ENCODE measurements around the gene GBA2.
A peak's percentile ranks its signal among the peaks of the same experiment; 100 is the strongest.

The GBA2 gene

DNA sequence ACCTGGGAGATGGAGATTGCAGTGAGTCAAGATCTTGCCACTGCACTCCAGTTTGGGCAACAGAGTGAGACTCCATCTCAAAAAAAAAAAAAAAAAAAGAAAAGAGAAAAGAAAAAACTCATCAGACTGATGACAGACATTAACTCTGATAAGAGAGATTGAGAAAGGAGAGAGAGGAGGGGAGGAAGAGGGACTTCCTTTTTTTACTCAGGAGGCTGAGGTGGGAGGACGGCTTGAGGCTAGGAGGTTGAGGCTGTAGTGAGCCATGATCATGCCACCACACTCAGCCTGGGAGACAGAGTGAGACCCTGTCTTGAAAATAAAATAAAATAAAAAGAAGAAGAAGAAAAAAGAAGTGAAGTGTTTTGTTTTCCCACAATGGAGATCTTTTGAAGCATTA is 14.8 kb upstream of the GBA2 start:
- DNase-seq = no peak

- DNase-seq = no peak
Observed at GRCh38 chr9:35763181-35763580, 14.2 kb upstream of the GBA2 start.

GRCh38 chr9:35760651-35761050 is 11.6 kb upstream of the GBA2 start:
- DNase-seq = no peak

DNA sequence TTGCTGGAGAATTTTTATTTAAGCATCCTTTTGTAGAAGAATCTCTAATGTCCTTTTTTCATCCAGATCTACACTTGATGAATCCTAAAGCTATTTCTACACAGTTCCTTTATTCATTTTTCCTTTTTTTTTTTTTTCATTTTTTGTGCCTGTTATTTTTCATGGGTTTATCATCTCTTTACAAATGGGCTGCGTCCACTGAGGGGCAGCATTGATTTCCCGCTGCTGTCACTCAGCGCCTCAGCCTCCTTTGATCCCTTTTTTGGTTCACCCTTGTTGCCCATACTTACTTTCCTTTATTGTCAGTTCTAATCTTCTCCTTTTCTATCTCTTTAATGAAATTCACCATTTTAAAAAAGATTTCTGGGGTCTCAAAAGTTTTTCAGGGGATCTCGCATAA is 10.8 kb upstream of the GBA2 start:
- no peak for DNase-seq

- DNase-seq = no peak
Observed at GRCh38 chr9:35758475-35759050, 9.5 kb upstream of the GBA2 start.

DNA sequence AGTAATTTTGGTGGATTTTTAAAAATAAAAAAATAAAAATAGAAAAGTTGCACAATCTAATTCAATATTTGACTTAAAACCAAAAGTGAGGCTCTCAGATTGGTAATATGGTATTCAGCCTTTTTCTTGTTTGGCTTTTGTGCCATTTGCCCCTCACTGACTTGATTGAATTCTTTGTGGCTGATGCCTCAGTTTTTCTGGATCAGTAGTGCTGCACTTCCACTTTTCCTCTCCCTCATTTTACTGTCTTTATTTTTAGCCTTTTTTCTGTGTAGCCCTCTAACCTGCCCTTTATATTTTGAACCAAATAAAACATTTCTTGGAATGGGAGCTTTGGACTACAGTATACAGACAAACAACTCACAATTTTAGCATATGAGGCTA is 8.9 kb upstream of the GBA2 start:
- no peak for DNase-seq

DNA sequence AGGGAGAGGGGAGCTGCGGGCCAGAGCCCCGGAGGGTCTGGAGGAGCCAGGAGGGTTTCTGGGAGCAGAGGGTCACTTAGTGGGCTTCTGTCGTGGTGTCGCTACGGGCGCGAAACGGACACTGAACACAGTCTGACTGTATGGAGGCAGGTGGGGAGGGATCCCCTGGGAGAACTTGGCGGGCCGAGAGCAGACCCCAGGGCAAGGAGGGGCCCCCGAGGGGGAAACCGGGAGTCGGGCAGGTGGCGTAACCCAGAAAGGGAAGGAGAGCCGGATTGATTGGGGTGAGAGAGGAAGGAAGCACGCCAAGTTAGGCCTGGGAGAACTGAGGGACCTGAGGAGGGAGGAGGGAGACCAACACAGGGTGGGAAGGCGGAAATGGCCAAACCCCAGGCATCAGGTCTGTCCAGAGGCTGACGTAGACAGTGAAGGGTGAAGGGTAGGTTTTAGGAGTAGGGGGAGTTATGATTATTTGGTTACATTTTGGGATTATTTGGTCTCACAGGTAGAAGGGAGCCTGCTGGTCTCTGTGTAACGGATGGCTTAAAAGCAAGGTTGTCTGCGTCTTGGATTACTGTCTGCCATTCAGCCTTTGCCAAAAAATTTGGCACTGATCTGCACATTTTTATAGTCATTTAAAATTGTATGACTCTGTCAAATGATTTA is 8.3 kb upstream of the GBA2 start:
- DNase-seq = peak; percentile 72

GRCh38 chr9:35756275-35757225 is 7.5 kb upstream of the GBA2 start:
- peak; percentile 57 for DNase-seq

DNA sequence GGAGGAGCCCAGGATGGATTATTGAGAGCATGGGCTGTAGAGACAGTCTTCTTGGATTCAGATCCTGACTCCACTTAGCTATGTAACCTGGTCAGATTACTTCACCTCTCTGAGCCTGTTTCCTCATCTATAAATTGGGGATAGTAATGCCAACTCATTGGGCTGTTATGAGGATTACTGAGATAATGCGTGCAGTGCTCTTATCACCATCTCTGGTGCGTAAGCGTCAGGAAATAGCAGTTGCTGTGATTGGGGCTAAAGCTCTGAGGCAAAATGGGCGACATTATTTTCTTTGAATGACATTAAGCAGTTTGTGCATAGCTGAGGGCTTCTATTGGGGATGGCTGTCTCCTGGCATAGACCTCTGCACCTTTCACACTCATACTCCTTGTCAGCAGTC is 6.0 kb upstream of the GBA2 start:
- no peak for DNase-seq

DNA sequence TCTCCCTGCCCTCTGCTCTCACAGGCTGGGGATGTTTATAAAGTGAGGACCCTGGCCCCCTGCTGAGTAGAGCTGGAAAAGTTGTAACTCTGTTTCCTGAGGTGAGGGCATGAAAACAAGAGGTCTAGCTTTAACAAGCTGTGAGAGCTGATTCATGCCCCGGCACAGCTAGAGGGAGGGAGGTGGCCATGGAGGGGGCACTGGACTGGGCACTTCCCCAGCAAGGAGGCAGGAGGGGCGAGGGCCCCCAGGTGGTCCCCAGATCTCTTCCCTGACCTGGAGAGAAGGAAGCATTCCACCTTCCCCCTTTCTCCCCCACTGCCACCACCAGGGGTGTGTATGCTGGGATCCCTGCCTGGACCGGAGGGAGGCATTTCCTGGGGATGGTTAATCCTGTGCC is 5.2 kb upstream of the GBA2 start, which contains the start of gene MSMP:
Gene MSMP (minus strand): TSS at position 13 of the 400 bp plus-strand sequence. CDS start 147 bp downstream, outside the sequence.
- DNase-seq = no peak

DNA sequence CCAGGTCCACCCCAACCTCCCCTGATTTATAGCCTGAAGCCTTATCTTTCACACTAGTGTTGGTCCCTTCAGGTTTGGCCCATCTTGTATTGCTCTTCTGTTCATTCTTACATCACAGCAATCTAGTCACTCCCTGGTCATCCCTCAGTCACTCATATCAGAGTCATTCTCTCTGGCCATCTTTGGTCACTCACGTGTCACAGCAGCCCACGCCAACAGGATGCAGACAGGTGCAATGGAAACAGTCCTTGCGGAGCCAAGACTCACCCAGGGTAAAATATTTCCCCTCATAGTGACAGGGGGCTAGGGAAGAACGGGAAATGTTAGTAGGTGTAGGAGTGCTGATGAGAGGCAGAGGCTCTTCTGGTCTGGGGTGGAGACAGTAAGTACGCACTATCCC is 4.4 kb upstream of the GBA2 start:
- no peak for DNase-seq

DNA sequence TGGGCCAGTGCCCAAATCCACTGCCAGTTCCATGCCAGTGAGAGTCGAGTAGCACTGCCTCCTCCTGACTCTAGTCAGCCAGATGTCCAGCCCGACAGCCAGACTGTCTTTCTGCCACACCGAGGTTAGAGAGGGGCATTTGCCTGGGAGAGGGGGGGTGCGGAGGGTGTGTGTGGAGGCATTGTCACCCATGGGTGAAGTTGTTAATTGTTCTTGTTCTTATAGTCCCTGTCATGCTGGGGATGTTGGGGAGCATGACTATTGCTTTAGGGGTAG is 1.2 kb upstream of the GBA2 start:
- no peak for DNase-seq

- DNase-seq = peak; percentile 16
Observed at GRCh38 chr9:35749515-35750255, 657 bp upstream of the GBA2 start.

DNA sequence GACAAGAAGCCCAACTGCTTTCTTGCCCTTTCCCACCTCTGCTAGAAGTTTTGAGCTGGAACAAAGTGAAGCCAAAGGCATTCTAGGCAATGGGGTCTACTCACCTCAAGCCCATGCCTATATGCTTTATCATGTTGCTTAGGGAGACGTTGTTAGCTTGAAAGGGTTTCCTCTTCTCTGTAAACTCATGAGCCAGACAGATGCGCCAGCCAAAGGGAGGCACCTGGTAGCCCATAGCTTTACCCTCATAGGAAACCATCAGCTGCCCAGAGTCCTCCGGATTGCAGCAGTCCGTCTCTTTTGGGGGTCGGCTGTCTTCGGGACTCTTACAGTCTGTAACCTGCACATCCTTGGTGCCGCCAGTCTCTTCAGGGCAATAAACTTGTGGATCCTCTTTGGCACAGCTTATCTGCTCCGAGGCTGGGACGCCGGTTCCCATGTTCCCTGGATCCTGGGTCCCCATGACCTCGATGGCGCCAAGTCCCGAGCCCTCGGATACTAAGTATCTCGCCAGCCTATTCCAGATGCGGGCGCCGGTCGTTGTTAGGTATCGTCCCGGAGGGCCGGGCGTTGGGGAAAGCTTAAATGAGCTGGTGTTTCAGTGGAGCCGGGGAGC is 678 bp downstream of the GBA2 start:
- no peak for DNase-seq

DNA sequence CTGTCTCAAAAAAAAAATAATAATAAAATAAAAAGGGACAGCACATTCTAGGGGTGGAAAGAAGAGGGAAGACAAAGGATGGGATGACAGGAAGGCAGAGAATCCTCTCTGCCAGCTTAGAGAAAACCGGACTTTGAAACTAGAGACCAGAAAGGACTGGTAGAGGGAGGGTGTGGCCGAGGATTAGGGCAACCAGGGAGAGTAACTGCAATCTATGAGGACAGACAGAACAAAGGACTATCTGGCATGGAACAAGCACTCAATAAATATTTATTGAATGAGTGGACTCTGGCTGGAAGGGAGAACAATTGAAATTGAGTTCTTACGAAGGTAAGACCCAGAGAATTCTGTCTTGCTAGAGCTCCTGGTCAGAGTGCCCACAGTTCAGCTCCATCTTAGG is 2.4 kb downstream of the GBA2 start:
- no peak for DNase-seq

DNA sequence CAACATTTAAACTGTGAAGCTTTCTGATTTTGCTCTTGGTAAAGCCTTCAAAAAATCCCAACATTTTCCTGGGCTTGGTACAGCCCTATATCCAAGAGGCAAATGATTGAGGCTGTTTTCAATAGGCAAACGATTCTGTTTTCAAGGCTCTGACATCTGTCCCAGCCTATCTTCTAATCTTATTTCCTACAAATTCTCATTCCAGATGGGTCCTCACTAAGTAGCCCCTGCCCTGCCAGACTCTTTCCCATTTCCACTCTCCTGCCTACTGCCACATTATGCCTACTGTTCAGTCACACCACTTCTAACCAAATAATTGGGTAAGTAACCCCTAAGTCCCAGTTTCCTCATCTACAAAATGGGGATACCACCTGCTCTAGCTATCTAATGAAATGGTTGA is 3.5 kb downstream of the GBA2 start:
- peak; percentile 52 for DNase-seq

DNA sequence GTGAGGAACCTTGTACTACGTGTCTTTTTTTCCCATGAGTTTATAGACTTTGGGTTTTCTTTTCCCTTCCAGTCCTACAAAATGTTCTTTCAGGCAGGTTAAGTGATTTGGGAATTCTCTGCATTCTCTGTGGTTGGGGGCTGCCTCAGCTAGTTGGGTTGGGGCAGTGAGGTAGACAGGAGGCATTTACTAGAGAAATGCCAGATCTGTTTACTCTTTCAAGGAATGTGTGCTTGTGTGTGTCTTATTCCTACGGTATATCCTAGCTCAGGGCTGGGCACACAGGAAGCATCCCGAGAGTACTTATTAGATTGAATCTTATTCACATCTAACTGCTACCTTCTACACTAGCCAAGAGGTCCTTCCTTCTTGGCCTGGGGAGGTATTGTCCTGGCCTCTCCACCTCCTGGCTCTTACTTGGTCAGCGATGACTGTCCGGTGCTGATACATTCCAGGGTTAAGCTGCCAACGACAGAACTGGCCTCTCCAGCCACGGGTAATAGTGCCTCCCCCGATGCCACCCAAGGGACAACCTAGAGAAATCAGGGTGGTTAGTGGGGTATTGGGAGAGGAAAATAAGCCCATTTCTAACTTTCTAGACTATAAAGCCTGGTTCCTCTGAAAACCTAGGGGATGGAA is 5.0 kb downstream of the GBA2 start:
- no peak for DNase-seq

- no peak for DNase-seq
Observed at GRCh38 chr9:35743452-35743851, 5.6 kb downstream of the GBA2 start.

DNA sequence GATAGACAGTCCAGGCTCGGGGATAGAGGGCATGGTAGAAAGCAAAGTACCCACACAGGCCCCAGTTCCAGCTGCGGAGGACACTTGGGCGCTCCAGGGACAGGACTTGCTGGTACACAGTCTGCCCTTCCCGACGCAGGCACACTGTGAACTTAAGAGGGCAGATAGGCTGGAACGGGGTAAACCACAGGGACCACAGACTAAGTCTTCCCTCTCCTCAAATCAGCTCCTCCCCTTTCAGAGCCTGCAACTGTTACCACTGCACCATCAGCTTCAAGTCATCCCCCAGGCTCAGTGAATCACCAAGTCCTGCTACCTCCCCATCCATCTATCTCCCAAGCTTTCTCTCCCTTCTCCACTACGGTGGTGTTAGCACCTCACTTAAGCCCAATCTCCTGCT is 7.3 kb downstream of the GBA2 start:
- DNase-seq = no peak

DNA sequence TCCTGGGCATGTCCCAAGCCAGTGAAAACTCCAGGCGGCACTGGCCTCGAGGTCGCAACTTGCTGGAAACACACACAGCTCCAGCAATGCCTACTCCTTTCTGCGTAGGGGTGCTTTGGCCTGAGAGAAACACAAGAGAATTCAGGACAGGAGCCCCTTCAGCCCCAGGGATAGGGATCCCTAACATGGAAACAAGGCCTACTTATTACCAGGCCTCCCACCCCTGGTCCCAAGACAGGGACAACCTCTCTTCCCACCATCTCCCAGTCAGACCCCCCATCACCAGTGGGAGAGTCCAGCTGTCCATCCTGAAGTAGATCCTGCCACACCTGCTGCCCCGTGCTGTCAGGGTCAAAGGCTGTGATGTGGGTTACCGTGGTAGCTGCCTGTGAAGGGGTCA is 8.8 kb downstream of the GBA2 start:
- no peak for DNase-seq

GRCh38 chr9:35738924-35739323 is 10.1 kb downstream of the GBA2 start:
- DNase-seq = no peak

DNA sequence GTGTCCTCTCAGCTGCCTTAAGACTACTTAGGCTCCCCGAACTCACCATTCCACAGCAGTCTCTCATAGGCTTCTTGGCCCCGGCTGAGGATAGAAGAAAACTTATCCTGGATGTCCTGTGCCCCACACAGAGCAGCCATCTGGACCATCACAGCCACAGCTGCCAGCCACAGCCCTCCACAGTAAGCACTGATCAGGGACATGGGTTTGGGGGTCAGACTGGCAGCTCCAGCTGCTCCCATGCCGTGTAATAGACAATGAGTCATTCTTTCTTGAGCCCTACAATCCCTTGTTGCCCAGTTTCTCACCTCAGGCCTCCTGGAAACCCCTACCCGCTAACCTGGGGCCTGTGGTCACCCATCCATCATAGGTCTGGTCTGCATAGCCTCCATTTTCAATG is 10.8 kb downstream of the GBA2 start:
- no peak for DNase-seq

DNA sequence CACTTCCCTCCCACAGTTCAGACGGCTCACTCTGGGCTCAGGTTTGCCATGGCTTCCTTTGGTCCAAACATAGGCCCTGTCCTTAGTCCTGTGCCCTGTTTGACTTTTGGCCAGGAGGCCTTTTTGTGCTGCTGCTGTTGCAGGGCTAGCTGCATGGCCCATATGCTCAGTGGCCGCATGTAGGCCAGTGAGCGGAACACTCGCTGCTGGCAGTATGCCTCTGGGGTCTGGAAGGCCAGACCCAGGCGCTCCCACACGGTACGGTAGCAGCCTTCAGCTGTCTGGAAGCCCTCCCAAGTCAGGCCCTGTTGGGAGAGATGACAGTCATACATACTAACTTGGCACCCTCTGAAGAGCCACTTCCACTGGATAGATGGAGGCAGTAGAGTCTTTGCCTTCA is 11.9 kb downstream of the GBA2 start:
- no peak for DNase-seq
